ENCODE results near the gene DPEP2. TPM values are rescaled to one million over a fixed set of nuclear protein-coding genes. Genes with fewer than 3 reads are reported as not detected.
"Not testable (repeated sequence)": the region's sequence is repeated elsewhere in the genome, so short reads cannot be mapped to it uniquely, and the experiment has no call there.

Gene DPEP2
- polyA plus RNA-seq (ENCODE audit: insufficient read length in 4 of 4) = 1 to 10 TPM in 2 of 4 donors, under 1 TPM in 2; 0.54 to 1.2 (median 0.94) TPM

- not testable (repeated sequence) for DNase-seq (ENCODE audit: low read depth in 4 of 4, low spot score in 3 of 4)
These were observed at the start of gene DPEP2 for GRCh38 chr16:67998779-67999688. DPEP2 (minus strand) TSS chr16:67999484; CDS start chr16:67993212, 6,272 bp downstream.

- no peak for DNase-seq (ENCODE audit: low read depth in 4 of 4, low spot score in 3 of 4)
These were observed 48.7 kb upstream of the DPEP2 start for GRCh38 chr16:68047987-68048386.

GRCh38 chr16:68046106-68046505 lies 46.8 kb upstream of the DPEP2 start:
- DNase-seq (ENCODE audit: low read depth in 4 of 4, low spot score in 3 of 4) = no peak

- no peak for DNase-seq (ENCODE audit: low read depth in 4 of 4, low spot score in 3 of 4)
These were observed 42.5 kb upstream of the DPEP2 start for GRCh38 chr16:68041783-68042182.

- peak in 3 of 4 donors; percentile 29 to 37 (median 35) for DNase-seq (ENCODE audit: low read depth in 4 of 4, low spot score in 3 of 4)
These were observed 41.4 kb upstream of the DPEP2 start for GRCh38 chr16:68040506-68041288.

- DNase-seq (ENCODE audit: low read depth in 4 of 4, low spot score in 3 of 4) = no peak
These were observed 38.7 kb upstream of the DPEP2 start for GRCh38 chr16:68037841-68038597.

GRCh38 chr16:68035227-68035626 lies 35.9 kb upstream of the DPEP2 start:
- DNase-seq (ENCODE audit: low read depth in 4 of 4, low spot score in 3 of 4) = no peak

GRCh38 chr16:68033101-68033500 lies 33.8 kb upstream of the DPEP2 start:
- DNase-seq (ENCODE audit: low read depth in 4 of 4, low spot score in 3 of 4) = no peak

- DNase-seq (ENCODE audit: low read depth in 4 of 4, low spot score in 3 of 4) = no peak
These were observed 32.7 kb upstream of the DPEP2 start for GRCh38 chr16:68031951-68032350.

- DNase-seq (ENCODE audit: low read depth in 4 of 4, low spot score in 3 of 4) = not testable (repeated sequence)
These were observed 30.8 kb upstream of the DPEP2 start for GRCh38 chr16:68030108-68030507.

GRCh38 chr16:68028996-68029395 lies 29.7 kb upstream of the DPEP2 start:
- no peak for DNase-seq (ENCODE audit: low read depth in 4 of 4, low spot score in 3 of 4)

GRCh38 chr16:68022728-68023537 lies 23.6 kb upstream of the DPEP2 start, which contains the start of the genes DDX28 and DUS2:
DDX28 (minus strand) TSS chr16:68023232; CDS start chr16:68023202, 30 bp downstream.
DUS2 (plus strand) TSS chr16:68023284; CDS start chr16:68038024, 14,740 bp downstream.
- DNase-seq (ENCODE audit: low read depth in 4 of 4, low spot score in 3 of 4) = peak; percentile 84 to 92 (median 86)

GRCh38 chr16:68022278-68022727 lies 23.0 kb upstream of the DPEP2 start:
- no peak for DNase-seq (ENCODE audit: low read depth in 4 of 4, low spot score in 3 of 4)

- DNase-seq (ENCODE audit: low read depth in 4 of 4, low spot score in 3 of 4) = no peak
These were observed 22.2 kb upstream of the DPEP2 start for GRCh38 chr16:68021490-68021889.

GRCh38 chr16:68019167-68019680 lies 19.9 kb upstream of the DPEP2 start:
- DNase-seq (ENCODE audit: low read depth in 4 of 4, low spot score in 3 of 4) = no peak

GRCh38 chr16:68015681-68016080 lies 16.4 kb upstream of the DPEP2 start, which contains the start of gene DPEP2NB:
DPEP2NB (minus strand) TSS chr16:68015911; CDS start chr16:68015770, 141 bp downstream.
- DNase-seq (ENCODE audit: low read depth in 4 of 4, low spot score in 3 of 4) = no peak

- DNase-seq (ENCODE audit: low read depth in 4 of 4, low spot score in 3 of 4) = no peak
These were observed 14.2 kb upstream of the DPEP2 start for GRCh38 chr16:68013440-68013839.

- not testable (repeated sequence) for DNase-seq (ENCODE audit: low read depth in 4 of 4, low spot score in 3 of 4)
These were observed 10.6 kb upstream of the DPEP2 start for GRCh38 chr16:68009872-68010271.

GRCh38 chr16:68009157-68009735 lies 10.0 kb upstream of the DPEP2 start:
- DNase-seq (ENCODE audit: low read depth in 4 of 4, low spot score in 3 of 4) = no peak
